ENCODE measurements around the gene PRR16.

Gene PRR16

DNA sequence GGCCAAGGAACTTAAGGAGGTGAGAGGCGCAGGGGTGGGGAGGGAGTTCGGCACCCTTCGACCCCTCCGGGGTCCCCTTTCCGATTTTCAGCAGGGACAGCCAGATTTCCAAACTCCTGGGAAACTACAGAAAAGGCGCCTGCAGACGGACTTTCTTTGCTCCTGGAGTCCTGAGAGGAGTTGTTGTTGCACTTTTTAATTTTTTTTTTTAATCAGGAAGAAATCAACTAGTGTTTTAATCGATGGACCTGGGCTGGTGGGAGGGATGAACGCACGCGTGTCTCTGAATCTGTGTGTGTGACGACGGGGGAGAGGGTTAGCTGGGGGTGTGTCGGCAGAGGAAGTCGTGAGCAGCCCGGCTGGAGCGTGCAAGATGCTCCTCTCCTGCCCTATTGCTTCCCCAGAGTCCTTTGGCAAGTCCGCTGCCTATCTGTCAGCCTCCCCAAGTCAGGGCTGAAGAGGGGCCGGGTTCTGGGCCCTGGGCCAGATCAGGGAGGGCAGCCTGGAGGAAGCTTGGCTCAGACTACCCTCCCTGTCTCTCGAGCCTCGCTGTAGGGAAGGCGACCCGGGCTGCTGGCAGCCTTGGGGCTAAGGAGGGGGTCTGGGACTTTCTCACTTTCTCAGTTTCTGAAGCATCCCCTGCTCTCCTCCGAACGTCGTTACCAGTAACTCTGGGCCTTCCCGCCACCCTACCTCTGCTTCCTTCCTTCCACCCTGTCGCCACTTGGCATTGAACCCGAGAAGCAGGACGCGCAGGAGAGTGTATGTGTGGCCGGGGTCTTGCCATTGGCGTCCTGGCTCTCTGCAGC, 731 bp downstream of the PRR16 start:
- peak; percentile 0 to 3 for DNase-seq

DNA sequence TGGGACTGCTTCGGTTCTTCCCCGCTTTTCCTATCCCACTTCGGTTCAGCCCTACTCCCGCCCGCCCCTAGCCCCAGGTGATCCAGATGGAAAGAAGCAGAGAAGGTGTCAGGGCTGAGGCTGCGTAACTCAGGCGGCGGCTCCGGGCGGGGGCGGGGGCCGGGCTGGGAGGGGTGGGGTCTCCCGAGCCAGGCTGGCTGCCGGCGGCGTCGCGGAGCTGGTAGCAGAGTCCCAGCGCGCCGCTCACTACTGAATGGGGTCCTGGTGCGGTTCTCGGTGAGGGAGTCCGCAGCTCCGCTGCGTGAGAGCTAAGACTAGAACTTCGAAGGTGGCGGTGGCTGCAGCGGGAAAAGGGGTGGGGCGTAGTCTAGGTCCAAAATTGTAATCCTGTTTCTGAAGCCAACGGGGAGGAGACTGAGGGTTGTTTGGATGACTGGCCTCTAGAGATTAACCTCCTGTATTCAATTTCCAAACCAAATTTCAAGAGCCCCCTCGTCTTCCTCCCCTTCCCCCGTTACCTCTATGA, 1.4 kb downstream of the PRR16 start:
- peak in 1 of 2 experiments; percentile 1 for DNase-seq

DNA sequence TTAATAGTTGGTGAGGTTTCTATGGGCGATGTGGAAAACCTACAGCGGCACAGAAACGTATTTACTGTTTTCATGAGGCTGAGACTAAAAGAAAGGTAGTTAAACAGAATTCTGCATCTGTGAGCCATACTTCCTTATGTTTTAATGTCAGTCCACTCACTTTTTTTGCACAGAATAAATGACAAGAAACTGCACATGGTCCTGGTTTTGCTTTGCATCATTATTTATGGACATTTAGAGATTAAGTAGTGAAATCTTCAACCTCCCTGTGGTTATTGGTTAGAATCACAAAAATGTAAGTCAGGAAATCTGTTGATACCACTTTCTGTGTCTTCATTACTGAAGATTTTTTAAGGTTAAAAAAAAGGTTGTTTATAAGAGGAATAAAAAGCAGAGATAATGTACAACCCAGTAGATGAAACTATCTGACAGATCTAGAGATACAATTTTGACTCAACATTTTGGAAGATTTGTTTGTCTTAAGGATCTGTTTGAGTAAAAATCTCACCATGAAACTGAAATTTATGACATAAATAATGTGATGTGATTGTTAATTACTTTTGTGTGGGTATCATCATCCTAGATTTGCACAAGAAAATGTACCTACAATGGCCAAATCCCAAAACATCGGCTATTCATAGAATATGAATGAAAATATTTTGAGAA, 2.4 kb downstream of the PRR16 start:
- DNase-seq = no peak

DNA sequence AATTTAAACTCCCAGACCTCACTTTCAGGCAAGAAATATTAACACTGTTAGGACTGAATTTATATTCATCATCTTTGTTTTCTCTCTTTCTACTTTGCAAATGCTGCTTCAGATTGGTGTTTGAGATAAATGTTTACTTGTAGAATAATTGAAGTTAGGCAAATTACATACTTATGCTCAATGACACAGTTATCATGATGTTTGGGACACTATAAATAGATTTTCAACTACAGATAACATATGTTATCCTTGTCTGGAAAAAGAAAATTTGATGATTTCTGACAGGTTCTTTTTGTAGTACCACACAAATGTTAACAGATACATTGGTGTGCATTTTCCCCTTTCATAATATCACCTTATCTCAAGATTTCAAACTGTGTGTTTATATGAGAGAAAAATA, 7.9 kb downstream of the PRR16 start:
- DNase-seq = no peak

DNA sequence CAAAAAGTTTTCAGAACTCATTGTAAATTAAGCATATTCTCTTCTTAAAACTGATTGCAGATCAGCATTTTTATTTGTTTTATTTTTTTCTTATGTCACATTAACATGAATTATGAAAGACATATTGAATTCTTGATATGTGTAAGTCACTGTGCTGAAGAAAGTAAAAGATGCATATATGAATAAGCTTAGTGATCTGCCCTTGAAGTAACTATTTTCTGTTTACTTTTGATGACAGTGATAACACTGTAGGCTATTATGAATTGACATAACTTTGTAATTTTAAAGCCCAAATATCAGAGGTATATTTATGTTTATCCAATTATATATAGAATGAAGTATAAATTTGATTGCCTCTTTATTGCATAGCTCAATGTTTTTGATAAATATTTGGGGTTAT, 8.8 kb downstream of the PRR16 start:
- DNase-seq = no peak

DNA sequence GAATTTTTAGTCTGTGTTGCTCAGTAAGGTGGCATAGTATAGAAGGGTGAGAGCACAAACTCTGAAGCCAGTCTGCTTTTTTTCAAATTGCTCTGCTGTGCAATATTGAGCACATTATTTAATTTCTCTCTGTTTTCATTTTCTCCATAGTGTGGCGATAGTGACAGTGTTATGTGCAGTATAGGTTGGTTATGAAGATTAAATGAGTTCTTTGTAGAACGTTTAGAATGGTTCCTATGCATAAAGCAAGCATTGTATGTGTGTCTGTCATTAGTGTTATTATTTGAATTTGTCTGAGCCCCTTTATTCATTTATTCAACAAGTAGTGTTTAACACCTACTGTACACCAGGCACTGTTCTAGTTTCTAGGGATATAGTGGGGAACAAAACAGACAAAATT, 9.2 kb downstream of the PRR16 start:
- no peak for DNase-seq

DNA sequence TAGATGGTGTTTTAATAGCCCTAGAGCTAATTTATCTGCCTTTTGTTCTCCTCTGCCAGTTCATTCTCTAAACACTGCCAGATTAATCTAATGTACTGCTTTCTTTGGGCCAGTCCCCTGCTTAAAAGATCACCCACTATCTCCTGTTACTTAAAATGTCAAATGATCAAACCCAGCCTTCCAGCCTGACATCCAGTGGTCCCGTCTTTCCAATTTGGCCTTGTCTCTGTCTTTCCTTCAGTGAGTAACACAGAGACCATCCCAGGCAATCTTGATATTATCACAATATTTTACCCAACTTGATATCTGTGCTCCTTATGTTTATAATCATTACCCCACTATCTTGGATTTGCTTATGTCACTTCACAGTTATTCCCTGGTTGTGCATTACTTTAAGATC, 12.0 kb downstream of the PRR16 start:
- DNase-seq = no peak

DNA sequence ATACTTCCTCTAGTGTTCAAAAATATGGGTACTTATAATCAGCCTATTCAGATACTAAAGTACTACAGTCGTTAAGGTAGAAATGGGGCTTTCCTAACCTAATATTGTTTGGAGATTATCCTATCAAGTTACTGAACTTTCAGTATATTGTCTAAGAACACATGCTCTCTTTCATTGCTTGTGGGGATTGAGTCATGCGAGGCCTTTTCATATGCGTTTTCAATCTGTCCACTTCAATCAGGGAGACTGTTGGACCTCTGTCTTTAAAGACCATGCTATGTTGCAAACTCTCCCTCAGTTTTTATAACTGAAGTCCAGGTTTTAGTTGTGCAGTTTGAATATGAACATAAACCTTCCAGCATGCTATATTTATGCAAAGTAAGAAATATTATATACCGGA, 15.0 kb downstream of the PRR16 start:
- no peak for DNase-seq

DNA sequence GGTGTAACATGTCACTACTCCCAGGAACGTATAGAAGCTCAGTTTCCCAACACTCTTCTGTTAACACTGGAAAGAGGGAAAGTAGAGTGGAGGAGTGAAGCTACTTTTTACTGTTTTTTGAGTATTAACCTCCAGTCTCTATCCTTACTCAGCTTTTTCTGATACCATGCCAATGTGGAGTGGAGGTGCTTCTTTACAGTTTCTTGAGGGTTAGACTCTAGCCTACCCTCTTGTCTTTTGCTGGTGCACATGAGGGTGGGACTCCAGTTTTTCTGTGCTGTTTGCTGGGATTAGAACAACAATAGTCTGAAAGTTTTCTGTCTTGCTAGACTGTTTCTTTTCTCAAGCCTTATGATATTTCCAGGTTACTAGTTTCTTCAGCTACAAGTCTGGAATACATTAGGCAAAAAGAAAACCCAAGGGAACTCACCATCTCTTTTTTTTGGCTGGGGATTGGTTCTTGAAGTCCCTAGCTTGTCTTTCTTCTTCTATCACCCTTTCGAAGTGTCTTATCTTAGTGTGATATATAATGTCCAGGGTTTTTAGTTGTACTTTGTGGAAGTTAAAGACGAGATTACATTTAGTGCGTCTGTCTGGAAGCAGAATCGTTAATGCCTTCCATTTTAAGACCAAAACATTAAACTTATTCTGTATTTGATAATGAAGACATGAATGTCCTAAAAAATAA, 35.9 kb downstream of the PRR16 start:
- no peak for DNase-seq

DNA sequence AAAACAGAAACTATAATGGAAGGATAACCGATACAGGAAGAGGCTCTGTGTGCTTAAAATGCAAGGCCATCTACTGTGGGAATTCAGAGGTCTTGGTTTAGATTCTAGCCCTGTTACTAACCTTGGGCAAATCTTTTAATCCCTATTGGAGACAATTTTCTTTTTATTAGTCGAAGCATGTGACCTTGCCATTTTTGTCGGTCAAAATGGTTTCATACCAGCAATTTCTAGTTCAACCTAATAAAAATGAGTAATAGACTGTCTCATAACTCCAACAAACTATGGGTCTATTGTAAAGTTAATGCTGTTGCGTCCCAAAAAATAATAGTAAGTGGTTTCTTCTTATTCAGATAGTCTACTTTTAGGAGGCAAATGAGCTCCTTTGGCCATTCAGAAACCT, 38.4 kb downstream of the PRR16 start:
- no peak for DNase-seq

DNA sequence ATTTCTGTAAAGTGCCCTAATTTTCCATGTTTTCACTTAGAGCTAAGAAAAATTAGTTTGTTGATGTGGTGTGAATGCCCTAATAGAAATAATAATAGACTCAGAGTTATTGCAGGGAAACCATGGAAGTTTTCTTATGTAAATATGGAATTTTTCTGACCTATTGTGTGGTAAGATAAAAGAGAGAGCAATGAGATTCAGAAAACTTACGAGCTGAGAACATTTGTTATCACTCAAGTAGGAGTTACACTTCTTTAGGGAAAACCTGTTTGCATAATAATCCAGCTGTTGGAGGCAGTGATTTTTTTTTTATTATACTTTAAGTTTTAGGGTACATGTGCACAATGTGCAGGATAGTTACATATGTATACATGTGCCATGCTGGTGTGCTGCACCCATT, 39.2 kb downstream of the PRR16 start:
- DNase-seq = no peak

DNA sequence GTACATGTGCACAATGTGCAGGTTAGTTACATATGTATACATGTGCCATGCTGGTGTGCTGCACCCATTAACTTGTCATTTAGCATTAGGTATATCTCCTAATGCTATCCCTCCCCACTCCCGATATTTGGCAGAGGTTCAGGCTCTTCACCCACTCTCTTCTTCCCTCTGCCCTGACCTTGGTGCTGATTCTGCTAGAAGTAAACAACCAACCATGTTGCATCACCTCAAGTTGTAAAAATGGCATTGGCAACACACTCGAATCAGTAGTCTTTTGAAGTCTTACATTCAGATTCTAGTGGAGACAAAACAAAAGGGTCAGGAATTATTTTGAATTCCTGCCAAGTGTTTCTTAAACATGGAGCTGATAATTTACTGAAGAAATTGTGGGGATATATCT, 40.0 kb downstream of the PRR16 start:
- no peak for DNase-seq

DNA sequence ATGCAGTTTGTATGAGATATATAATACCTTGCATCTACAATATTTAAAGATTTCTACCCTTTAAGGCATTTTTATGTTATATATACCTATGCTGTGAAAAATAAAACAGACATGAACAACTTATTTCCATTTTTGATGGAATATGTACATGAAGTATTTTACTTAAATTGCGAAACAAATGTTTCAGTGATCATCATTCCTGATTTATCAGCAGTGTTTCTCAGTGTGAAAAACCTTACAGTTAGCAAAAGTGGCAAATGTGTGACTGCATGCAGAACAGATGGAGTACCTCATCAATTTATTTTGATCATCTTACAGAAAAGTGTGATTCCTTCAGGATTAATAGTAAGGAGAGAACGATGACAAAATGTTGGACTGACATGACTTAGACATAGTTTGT, 43.1 kb downstream of the PRR16 start:
- no peak for DNase-seq

DNA sequence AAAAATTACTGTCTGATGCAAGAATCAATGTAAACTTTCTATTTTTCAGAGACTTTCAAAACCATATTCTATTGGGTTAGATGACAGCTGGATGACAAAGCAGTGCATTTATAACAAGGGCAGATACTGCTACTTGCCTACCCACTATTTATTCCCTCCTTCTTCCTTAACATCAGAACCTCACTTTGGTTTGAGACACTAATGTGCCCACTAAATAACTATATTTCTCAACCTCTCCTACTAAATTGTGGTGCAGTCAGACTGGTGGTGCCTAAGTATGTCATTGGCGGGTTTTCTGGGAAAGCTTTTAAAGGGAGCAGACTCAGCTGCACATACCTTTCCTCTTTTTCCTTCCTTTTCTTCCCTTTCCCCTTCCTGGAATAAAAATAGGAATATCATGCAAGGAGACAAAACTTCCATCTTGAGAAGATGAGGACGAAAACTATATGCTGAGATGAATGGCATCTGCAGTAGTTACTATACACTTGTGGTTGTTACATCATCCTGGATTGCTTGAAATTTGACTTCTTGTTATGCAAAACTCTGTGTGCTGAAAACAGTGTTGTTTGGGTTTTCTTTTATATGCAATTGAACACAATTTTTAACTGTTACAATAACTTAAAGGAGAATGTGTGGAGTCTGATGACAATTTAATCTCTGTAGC, 43.8 kb downstream of the PRR16 start:
- DNase-seq = no peak

DNA sequence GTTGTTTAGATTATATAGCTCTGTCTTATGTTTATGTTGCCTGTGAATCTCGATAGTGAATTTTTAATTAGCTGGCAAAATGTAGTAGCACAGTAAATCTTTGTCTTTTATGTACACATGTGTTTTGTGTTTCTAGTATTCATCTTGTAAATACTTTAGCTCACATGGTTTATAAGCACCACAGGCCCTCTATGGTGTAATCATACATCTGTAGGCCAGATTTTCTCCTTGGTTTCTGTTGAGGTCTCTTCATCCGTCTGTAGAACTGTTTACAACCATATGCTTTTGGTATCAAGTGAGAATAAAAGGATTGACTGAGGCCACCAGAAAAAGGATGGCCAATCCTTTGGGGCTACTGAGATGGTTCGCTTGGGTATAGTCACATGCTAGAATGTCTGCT, 45.0 kb downstream of the PRR16 start:
- DNase-seq = no peak

DNA sequence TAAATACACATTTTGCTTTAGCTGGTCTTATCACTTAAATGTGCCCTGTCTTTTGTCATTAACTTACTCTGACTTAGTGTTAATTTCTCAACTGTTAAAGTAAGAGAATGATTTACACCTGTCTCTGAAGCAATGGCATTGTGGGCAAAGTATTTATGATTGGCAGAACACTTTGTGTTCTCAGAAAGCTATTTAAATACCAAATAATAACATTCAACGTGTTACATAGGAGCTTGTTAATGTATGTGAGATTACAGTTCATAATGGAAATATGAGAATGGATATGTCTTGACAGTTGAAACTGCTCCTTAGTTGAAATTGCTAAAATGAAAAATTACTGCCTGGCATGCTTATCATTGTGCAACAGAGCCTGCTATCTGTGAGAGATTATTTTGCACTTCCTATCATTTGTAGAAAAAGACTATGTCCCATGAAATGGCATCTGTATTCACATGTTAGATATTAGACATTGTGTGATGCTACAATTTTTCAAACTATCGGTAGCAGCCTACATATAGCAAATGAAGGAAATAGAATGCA, 46.1 kb downstream of the PRR16 start:
- DNase-seq = no peak

DNA sequence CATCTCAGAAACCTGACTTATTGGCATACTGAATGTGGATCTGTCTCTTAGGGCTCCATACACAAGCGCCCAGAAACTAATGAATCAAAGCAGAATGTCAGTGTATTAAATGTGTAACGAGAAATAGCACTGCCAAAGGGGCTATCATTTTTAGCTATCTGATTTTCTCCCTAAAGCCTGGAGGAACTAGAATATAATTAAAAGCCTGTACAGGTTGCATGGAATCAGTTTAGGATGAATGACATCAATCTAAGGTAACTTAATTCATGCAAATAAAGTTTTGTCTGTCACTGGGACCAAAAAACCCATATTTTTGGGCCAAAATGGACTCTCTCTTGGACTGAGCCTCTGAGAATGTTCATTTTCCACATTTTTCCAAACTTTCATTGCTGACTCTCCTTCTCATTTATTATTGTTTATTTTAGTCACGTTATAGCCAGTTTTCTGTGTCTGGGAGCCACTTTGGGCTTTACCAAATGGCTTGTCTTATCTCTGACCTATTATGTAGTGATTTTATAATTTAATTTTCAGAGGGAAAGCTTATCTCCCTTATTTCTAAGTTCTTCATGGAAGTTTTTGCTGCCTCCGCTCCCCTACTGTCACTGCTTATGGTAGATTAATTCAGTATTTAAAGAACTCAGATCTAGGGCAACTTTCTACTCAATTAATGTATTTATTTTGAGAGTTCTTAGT, 47.0 kb downstream of the PRR16 start:
- no peak for DNase-seq

DNA sequence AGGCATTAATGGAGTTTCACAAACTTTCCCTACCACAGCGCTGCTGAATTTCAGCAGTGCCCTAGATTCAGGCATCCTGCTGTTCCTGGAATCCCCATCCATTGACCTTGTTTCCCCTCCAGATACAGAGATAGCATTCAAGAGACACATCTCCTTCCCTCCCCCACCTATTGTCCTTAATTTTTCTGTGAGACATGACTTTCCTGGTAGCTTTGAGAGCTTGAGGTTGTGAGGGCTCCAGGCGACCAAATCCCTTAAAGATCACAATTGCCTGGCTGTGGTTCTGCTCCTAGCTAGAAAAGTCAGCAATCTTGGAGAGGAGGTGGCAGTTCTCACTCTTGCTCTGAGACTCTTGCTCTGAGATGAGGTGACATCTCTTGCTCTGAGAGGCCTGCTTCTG, 48.0 kb downstream of the PRR16 start:
- no peak for DNase-seq

DNA sequence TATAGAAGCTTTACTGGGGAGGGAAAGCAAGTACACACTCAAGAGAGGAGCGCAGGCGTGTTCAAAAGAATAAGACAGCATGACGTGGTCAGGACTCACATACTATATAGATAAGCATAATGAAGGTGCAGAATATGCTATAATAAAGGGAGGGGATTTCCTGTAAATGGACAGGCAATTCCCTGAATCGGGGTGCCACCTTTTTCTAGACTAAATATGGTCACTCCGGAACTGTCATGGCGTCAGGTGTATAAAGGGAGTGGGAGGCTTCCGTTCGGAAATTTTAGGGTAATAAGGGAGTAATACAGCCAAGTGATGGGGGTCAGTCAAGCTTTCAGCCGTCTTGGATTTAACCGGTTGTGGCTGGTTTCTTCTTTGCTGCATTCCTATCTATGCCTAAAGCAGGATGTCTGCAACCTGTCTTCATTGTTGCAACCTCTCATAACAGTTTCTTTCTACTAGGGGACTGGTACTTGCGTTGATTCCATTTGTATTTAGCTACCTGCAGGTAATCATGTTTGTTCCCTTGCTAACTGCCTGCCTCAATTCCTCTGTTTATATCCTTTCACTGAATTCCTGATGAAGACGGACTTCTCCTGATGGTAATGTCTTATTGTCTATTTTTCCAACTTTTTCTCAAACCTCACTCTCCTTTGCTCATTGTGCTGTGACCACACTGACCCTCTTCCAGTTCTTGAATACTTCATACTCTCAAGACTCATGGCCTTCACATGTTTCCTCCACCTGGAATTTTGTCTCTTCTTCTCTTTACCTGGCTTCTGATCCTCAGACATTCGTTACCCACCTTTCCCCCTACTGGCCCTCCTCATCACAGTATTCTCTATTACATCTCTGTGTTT, 48.9 kb downstream of the PRR16 start:
- no peak for DNase-seq

DNA sequence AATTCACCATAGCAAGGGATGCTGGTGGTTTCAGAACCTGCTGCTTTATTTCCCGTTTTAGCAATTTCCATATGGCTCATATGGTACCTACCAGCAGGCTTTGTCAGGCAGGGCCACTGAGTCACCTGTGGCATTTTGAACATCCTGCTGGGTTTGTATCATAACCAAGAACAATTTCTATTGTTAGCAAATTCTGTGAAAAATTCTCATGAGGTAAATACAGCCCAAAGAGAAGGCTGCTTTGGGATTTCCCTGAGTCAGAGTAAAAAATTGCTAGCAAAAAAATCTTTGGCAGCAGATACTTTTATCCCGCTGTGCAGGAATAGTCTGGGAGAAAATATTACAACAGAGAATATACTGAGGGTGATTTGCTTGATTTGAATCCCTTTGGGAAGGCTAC, 52.7 kb downstream of the PRR16 start:
- DNase-seq = no peak

DNA sequence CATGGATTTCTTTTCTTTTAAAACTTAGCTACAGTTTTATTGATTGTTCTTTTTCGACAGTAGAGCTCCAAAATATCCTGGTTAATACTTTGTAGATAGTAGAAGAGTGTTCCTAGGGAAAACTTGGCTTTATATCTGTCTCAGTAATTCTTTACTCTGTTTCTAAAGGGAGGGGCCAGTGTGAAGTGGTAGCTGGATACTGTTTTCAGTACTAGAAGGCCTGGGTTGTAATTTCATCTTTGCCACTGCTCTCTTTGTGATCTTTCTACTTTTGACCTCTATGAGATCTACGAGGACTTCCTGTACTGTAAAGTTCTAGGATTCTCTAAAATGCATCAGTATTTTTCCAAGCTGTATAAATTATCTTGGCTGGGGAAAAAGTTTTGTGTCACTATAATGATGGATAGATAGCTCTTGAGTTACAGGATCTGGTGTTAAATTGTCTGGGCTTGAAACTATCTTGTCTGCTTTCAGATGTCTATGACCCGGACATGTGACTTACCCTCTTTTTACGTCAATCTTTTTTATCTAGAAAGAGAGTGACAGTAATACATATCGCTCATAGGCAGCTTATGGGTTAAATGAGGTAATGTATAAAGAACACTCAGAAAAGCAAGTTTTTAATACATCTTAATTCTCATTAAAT, 53.6 kb downstream of the PRR16 start:
- no peak for DNase-seq
